OCI-LY3 (cell line): ENCODE measurements around the gene ACTR6.
"Not testable (repeated sequence)": the region's sequence is repeated elsewhere in the genome, so short reads cannot be mapped to it uniquely, and the experiment has no call there.

Source experiments
- H2AFZ ChIP-seq: fragments of 200-600, 300-600 bp; shearing (Covaris generic); 2 replicates; pipeline ENCODE4 v1.6.0; 2014; ENCODE audit warnings: antibody characterized with exemption, low read depth, low read length
- H3K27ac ChIP-seq: fragments of 200-600, 300-600 bp; sonication (generic); 2 replicates; pipeline ENCODE4 v1.5.1; 2014; ENCODE audit warnings: mild to moderate bottlenecking, low read length, moderate library complexity, mixed read lengths
- H3K27me3 ChIP-seq: fragments of 200-600, 300-600 bp; sonication (generic); 2 replicates; pipeline ENCODE4 v1.6.1; 2014; ENCODE audit warnings: low read depth, low read length, mixed read lengths
- H3K36me3 ChIP-seq: fragments of 200-600, 300-600 bp; sonication (generic); replicated peaks from 2 replicates; pipeline ENCODE3; 2014; ENCODE audit warnings: low read depth, low read length, mixed read lengths
- H3K4me1 ChIP-seq: fragments of 300-600, 200-600 bp; sonication (generic); 2 replicates; pipeline ENCODE4 v1.6.1; 2014; ENCODE audit warnings: low read length, mixed read lengths
- H3K4me2 ChIP-seq: fragments of 200-600, 300-600 bp; sonication (generic); 2 replicates; pipeline ENCODE4 v1.6.1; 2014; ENCODE audit warnings: low read length, mixed read lengths
- H3K4me3 ChIP-seq: fragments of 300-600, 200-600 bp; sonication (generic); 2 replicates; pipeline ENCODE4 v1.5.1; 2014; ENCODE audit warnings: antibody characterized with exemption, mild to moderate bottlenecking, low read length, moderate library complexity
- H3K79me2 ChIP-seq: fragments of 300-600, 200-600 bp; shearing (Covaris generic); 2 replicates; pipeline ENCODE4 v1.6.1; 2014; ENCODE audit warnings: mild to moderate bottlenecking, low read length, mixed read lengths
- H3K9ac ChIP-seq: fragments of 300-600, 200-600 bp; shearing (Covaris generic); 2 replicates; pipeline ENCODE4 v1.6.0; 2014; ENCODE audit warnings: mild to moderate bottlenecking, low read length, moderate library complexity
- H3K9me3 ChIP-seq: fragments of 200-600, 300-600 bp; shearing (Covaris generic); 2 replicates; pipeline ENCODE4 v1.6.1; 2014; ENCODE audit warnings: low read length, mixed read lengths; ENCODE audit not compliant: insufficient read depth
- H4K20me1 ChIP-seq: fragments of 200-600, 300-600 bp; sonication (generic); 2 replicates; pipeline ENCODE4 v1.6.1; 2016; ENCODE audit warnings: low read length, mixed read lengths; ENCODE audit not compliant: insufficient read depth
- CTCF ChIP-seq: fragments of 200-600, 300-600 bp; sonication (generic); IDR thresholded peaks from 2 replicates; pipeline ENCODE4 v1.5.1; 2014; ENCODE audit warnings: antibody characterized with exemption, low read length, low read depth
- EZH2phosphoT487 ChIP-seq: fragments of 200-600 bp; shearing (Covaris generic); IDR thresholded peaks from 2 replicates; pipeline ENCODE4 v1.6.1; 2018; ENCODE audit warnings: antibody characterized with exemption, mixed run types, low read depth

Gene ACTR6

GRCh38 chr12:100185361-100185894 lies 15.2 kb upstream of the ACTR6 start:
- Histone ChIP-seq H3K27me3 (no peaks in the 10 kb centered on the region), H4K20me1 (no peaks in the 10 kb centered on the region), H3K9me3 (no peaks in the 10 kb centered on the region), H3K4me1 (peaks cover 22% of the 10 kb centered on the region), H3K36me3 (peaks cover 4% of the 10 kb centered on the region), H2AFZ (no peak overlapping the region), H3K9ac (no peak overlapping the region), H3K4me3 (no peak overlapping the region), H3K4me2 (no peak overlapping the region), H3K27ac (no peak overlapping the region), H3K79me2 (no peaks in the 10 kb centered on the region)
- TF ChIP-seq CTCF (no peak), EZH2phosphoT487 (no peak)

GRCh38 chr12:100186071-100186470 lies 14.5 kb upstream of the ACTR6 start:
- H2AFZ ChIP-seq: no peak overlapping the region
- TF ChIP-seq EZH2phosphoT487: no peak
- H3K9me3 ChIP-seq: no peaks in the 10 kb centered on the region
- no peaks in the 10 kb centered on the region for H4K20me1 ChIP-seq
- no peak overlapping the region for H3K9ac ChIP-seq
- no peak overlapping the region for H3K27ac ChIP-seq
- H3K4me1 ChIP-seq: peaks cover 20% of the 10 kb centered on the region
- H3K27me3 ChIP-seq: no peaks in the 10 kb centered on the region
- no peak overlapping the region for H3K4me2 ChIP-seq
- no peaks in the 10 kb centered on the region for H3K79me2 ChIP-seq
- peaks cover under 1% of the 10 kb centered on the region for H3K36me3 ChIP-seq
- no peak overlapping the region for H3K4me3 ChIP-seq

GRCh38 chr12:100187068-100187467 lies 13.5 kb upstream of the ACTR6 start:
- no peak overlapping the region for H3K4me3 ChIP-seq
- no peak overlapping the region for H2AFZ ChIP-seq
- H3K4me2 ChIP-seq: no peak overlapping the region
- H3K4me1 ChIP-seq: peaks cover 10% of the 10 kb centered on the region
- H3K36me3 ChIP-seq: no peaks in the 10 kb centered on the region
- H3K9me3 ChIP-seq: no peaks in the 10 kb centered on the region
- no peaks in the 10 kb centered on the region for H3K27me3 ChIP-seq
- no peaks in the 10 kb centered on the region for H4K20me1 ChIP-seq
- H3K27ac ChIP-seq: no peak overlapping the region
- no peaks in the 10 kb centered on the region for H3K79me2 ChIP-seq
- no peak overlapping the region for H3K9ac ChIP-seq
- no peak for TF ChIP-seq EZH2phosphoT487

- Histone ChIP-seq H3K4me1 (peaks cover 6% of the 10 kb centered on the region; the same call in 1 of the 2 replicates), H2AFZ (no peak overlapping the region), H4K20me1 (no peaks in the 10 kb centered on the region), H3K4me3 (no peak overlapping the region), H3K27ac (no peak overlapping the region), H3K9ac (no peak overlapping the region), H3K9me3 (no peaks in the 10 kb centered on the region), H3K79me2 (no peaks in the 10 kb centered on the region), H3K36me3 (no peaks in the 10 kb centered on the region), H3K4me2 (no peak overlapping the region), H3K27me3 (no peaks in the 10 kb centered on the region)
- TF ChIP-seq CTCF (no peak), EZH2phosphoT487 (no peak)
These were observed 12.6 kb upstream of the ACTR6 start for GRCh38 chr12:100187857-100188519.

- not testable (repeated sequence) for H3K27me3 ChIP-seq, H4K20me1 ChIP-seq, H3K9ac ChIP-seq, H3K36me3 ChIP-seq, H3K27ac ChIP-seq, H2AFZ ChIP-seq, H3K4me1 ChIP-seq, H3K4me3 ChIP-seq, H3K79me2 ChIP-seq, H3K4me2 ChIP-seq, H3K9me3 ChIP-seq
These were observed 11.6 kb upstream of the ACTR6 start for GRCh38 chr12:100188888-100189635.
